ENCODE measurements around the gene GOLGA3.
A peak's percentile ranks its signal among the peaks of the same experiment; 100 is the strongest.
"Not testable (repeated sequence)": the region's sequence is repeated elsewhere in the genome, so short reads cannot be mapped to it uniquely, and the experiment has no call there.

Gene GOLGA3

DNA sequence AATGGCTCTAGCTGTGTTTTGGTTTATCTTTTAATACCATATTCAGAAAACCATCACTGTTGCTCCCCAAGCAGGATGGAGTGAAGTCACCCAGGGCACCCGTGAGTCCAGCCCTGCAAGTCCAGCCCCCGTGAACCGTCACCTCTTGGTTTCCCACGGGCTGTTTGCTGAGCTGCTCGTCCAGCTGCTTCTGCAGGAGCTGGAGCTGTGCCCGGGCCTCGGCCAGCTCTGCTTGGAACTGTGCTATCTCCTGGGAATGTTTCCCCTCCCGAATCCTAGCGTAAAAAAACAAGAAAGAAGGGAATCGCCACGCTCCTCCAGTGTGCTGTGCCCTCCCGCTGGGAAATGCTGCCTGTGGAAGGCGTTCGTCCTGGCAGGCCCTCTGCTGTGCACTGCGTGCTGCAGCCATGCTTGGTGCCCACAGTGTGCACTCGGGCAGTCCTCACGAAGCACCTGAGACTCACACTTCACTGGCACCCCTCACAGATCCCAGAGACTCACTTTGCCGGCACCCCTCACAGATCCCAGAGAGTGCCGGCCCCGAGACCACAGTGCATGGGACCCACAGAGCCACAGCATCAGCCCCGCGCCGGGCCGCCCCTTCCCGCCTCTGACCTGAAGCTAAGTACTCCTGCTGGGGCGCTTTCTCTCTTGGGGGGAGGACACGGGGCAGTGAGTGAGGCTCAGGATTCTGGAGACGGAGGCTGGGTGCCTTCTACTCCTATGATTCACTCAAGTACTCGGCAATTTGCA, 51.7 kb downstream of the GOLGA3 start:
- no peak for DNase-seq

DNA sequence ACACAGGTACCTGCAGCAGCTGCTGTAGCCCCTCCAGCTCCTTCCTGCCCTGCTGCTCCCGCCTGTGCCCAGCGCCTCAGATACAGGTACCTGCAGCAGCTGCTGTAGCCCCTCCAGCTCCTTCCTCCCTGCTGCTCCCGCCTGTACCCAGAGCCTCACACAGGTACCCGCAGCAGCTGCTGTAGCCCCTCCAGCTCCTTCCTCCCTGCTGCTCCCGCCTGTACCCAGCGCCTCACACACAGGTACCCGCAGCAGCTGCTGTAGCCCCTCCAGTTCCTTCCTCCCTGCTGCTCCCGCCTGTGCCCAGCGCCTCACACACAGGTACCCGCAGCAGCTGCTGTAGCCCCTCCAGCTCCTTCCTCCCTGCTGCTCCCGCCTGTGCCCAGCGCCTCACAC, 52.4 kb downstream of the GOLGA3 start:
- DNase-seq = not testable (repeated sequence)

DNA sequence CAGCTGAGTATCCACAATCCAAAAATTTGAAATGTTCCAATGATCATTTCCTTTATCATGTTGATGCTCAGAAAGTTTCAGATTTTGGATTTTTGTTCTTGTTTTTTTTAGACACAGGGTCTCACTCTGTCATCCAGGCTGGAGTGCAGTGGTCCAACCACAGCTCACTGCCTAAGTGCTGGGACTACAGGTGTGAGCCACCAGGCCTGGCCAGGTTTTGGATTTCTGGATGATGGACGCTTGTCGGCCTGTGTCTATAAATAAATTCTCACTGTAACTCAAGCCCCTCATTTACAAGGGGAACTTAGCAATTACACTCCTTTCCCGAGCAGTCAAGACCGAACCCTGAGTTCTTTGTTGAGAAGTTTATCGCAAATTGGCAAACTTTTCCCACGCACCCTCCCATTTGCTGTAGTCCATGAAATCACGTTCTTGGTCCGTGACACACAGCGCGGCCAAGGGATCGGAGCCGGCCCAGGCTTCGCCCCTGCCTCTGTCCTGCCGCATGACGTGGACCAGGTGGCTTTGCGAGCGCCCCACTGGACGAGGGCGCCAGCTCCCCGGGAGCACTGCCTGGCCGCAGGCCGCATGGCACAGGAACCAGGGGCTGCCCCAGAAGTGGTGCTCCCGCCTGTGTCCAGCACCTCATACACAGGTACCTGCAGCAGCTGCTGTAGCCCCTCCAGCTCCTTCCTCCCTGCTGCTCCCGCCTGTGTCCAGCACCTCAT, 53.0 kb downstream of the GOLGA3 start:
- no peak for DNase-seq

DNA sequence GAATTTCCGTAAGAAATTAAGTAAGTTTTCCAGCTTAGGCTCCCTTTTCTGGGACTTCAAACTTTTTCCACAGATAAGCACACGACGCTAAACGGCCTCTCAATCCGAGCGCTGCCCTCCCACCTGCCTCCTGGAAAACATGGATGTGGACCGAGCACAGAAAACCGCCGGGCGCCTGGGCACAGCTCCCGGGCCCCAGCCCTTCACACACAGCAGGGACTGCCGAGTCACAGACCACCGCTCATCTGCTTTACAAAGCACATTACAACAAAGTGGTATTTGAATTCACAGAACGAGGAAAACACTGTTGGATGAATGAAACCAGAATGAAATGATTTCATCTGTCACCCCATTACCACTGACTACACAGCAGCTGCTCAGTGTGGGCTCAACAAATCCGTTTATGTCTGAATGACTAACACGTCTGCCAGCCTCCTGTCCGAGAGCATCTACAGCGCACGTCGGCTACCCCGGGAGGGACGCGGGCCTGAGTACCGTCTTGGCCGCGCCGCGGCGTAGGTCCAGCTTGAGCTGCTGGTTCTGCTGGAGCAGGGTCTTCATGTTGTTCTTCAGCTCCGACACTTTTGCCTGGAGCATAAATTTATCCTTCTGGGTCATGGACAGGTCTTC, 53.9 kb downstream of the GOLGA3 start:
- no peak for DNase-seq

DNA sequence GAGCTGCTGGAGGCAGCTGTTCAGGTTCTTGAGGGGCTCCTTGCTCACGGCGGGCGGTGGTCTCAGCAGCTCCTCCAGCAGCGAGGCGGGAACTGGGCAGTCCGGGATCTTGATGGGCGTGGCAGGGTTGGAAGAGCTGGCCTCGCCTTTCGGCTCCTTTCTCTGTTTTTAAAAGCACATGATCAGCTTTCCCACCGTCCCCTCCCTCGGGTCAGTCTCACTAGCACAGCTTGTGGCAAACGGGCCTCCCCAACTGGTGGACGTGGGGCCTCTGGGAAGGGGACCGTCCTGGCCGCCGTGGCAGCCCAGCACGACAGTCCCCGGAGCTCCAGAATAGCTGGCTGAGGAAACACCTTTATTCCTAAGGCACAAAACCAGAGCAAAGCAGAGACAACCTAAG, 54.5 kb downstream of the GOLGA3 start:
- DNase-seq = no peak

DNA sequence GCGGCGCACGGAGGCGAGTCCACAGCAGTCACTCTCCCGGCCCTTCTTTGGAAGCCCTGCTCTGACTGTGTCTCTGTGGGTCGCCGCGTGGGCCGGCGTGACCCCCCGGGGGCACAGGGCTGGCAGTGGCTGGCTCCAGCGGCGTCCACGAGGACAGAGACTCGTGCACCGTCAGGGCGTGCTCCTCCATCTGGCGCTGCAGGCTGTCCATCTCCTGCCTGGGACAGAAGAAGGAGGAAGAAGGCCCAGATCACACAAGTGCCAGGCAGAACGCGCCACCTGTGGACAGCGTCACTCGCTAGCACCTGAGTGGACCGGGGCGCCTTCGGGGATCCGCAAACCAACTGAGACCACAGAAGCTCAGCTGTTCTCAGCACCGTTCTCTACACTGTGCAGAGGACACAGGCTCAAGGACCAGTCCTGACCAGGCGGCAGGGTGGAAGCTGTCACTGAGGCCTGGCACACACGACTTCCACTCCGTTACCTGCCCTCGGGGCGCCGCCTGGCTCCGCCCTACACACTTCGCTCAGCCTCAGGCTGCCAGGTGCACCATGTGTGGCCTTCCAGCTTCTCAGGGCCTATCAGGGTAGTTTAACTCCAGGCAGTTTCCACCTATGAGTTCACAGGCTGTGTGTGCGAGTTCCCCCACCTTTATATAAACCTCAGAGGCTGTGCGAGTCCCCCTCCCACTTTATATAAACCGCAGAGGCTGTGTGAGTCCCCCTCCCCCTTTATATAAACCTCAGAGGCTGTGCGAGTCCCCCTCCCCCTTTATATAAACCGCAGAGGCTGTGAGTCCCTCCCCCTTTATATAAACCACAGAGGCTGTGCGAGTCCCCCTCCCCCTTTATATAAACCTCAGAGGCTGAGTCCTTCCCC, 55.4 kb downstream of the GOLGA3 start:
- no peak for DNase-seq

DNA sequence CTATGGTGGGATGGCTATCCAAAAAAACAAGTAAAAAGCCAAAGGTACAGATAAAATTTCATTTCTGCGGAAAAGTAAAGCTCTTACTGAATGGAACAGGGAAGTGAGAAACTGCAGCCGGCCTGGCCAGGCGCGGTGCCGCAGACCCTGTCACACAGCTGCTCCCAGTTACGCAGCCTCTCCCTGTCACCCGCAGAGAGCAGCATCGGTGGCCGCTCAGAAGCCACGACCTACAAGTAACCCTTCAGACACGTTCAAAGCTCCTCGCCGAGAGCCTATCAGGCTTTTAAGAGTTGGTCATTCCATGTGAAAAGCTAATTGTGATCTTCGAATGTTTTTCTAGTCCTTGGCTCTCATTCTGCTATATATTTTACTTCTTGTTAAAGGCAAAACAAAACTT, 56.1 kb downstream of the GOLGA3 start:
- no peak for DNase-seq

DNA sequence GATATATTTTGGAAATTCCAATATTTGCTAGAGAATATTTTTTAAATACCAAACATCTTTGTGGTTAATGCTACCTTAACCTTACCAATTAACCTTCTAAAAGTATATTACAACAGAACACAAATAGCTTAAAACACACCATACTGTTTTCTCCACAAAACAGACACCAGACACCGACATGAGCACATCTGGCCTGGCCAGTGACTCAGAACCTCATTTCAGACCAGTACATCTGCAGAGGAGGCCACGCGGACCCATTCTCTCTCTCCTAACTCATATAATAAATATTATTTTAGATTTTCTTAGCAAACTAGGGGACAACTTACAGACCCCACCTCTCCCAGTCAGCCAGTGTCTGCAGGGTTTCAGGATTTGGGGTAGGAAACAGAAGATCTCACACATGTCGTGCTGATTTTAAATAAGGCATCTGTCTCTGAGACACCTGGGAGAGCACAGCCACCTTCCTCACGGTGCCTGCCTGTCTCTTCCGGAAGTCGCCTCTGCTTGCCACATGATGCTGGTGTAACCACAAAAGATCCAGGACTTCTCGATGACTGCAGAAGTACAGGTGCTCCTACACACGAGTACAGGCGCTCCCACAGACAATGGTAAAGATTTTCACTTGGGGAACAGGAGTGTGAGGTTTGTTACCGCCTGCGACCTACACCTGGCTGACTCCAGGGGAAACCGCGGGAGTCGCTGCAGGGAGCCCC, 57.4 kb downstream of the GOLGA3 start:
- no peak for DNase-seq

DNA sequence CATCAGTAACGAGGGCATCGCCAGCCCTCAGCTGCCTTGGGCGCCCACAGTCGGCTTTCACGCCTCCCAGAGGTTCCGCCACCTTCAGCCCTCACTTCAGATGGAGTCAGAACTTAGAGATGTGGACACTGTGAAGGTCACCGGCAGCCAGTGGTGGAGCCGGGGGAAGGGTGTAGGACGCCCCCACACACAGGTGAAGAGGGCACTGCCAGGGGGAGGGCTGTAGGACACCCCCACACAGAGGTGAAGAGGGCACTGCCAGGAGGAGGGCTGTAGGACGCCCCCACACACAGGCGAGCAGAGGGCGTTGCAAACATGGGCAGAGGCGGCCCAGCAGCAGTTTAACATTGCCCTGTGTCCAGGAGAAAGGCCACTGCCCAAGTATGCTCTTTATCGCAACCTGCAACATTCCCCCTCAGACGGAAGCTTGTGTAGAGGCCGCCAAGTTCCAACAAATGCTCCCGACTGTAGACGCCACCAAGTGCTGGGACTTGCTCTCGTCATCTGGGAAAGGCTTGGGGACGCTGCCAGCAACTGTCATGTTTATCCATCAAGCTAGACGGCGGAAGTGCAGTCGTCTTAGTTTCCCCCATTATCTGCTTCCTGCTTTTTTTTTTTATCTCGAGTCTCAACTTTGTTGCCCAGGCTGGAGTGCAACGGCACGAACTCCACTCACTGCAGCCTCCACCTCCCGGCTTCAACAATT, 62.1 kb downstream of the GOLGA3 start:
- peak; percentile 56 for DNase-seq

DNA sequence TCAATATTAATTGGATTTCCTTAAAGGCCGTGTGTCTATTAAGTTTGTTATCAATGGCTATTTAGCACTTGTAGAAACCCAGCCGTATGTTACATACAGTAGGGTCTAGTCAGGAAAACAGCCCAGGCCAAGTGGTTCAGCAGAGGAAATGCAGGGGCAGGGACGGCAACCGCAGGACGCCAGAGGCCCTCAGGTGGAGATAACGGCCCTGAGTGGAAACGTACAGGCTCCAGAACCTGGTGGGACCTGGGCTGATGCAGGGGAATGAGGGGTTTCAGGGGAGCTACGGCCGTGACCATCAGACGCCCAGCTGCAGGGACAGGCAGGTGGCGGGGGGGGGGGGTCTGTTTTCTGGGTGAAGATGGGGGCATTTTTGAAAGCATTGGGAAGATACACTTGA, 63.3 kb downstream of the GOLGA3 start:
- no peak for DNase-seq

DNA sequence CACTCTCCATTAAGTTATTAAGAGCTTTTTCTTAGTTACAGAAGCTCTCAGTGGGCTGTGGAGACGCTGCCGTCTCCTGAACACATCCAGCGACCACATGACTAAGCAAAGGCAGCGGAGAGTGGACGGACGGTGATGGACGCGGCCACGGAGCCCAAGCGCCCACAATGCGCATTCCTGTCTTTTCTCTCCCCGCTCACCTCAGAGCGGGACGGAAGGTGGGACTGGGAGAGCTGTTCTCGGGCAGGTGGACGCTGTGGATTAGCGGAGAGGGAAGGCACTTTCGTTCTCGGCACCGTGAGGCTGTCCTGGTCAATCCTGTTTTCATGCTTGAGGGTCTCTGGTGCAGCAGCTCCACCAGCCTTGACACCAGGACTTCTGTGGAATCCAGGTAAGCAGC, 64.4 kb downstream of the GOLGA3 start:
- DNase-seq = no peak

DNA sequence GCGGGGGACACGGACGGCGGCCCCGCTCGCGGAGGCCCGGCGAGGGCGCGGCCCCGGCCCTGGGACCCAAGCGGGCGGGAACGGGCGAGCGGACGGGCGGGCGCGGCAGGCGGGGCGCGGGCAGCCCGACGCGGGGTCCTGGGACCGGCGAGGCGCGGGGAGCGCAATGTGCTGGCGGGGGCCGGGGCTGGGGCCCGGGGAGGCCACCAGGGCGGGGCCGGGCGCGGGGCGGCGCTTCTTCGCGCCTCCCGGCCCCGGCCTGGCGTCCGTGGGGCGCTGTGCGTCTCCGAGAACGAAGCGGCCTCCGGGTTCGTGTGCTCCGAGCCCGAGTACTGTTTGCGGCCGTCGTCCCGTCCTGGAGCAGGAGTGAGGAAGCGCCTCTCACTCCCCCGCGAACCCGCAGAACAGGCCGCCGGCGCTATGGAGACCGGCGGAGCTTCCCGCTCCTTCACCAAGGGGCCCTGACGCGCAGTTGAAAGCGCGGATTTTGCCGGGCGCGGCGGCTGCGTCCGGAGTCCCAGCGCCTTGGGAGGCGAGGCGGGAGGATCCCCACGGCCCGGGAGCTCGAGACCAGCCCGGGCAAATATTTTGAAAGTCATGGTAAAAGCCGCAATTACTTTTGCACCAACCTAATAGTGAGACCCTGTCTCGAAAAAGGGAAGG, 66.6 kb downstream of the GOLGA3 start:
- DNase-seq = peak; percentile 82

DNA sequence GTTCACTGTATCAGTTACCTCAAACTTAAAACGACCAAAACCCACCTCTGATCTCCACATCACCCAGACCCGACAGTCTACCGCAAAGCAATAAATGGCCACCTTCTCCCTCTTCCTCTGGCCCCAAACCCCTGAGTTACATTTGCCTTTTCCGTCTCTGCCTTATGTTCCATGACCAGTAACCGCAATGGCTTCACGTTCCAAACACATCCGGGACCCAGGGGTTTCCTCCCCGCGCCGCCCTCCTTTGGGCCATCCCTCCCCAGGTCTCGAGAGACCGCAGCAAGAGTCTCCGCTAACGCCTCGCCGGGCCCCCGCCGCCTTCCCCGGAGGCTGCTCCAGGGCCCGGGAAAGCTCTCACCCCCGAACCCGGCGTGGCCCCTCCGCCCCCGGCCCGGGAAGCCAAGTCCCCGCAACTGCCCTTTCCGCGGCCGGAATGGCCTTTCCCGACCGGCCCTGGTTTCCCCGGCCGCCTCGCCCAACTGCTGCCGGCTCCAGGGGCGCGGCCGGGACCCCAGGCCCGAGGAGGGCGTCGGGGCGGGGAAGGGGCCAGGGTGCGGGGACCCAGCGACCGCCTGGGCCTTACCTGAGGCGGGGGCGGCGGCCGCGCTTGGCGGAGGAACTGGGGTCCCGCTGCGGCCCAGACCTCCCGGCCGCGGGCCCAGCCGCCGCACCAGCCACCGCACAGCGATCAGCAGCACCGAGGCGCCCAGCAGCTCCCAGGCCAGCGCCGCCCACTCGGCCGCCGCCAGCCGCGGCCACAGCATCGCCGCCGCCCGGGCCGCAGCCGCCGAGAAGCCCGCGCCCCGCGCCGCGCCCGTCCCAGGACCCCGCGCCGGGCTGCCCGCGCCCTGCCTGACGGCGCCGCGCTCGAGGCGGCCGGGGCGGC, 67.4 kb downstream of the GOLGA3 start, which contains the start of gene ANKLE2:
ANKLE2 (minus strand) TSS at position 801 of the 889 bp plus-strand sequence; CDS start at position 767, 34 bp downstream.
- DNase-seq = no peak

DNA sequence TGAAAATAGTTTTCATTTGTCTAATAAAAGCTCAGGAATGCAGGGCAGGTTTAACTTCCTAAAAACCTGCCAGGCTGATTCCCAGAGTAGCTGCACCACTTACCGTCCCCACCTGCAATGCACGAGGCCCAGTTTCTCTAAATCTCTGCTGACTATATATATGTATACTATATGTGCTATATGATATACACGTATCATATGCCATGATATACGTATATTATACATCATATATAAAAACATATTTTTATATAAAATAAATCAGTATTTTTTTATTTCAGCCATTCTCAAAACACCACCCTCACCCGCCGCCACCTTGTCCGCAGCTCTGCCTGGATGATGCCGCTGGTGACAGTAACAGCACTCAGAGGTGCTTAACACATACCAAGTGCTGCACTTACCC, 69.3 kb downstream of the GOLGA3 start:
- DNase-seq = no peak

DNA sequence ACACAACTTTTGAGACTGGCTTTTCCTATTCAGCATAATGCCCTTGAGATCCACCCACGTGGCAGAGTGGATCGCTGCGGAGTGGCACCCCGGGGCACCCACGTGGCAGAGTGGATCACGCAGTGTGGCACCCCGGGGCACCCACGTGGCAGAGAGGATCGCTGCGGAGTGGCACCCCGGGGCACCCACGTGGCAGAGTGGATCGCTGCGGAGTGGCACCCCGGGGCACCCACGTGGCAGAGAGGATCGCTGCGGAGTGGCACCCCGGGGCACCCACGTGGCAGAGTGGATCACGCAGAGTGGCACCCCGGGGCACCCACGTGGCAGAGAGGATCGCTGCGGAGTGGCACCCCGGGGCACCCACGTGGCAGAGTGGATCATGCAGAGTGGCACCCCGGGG, 69.8 kb downstream of the GOLGA3 start:
- not testable (repeated sequence) for DNase-seq

DNA sequence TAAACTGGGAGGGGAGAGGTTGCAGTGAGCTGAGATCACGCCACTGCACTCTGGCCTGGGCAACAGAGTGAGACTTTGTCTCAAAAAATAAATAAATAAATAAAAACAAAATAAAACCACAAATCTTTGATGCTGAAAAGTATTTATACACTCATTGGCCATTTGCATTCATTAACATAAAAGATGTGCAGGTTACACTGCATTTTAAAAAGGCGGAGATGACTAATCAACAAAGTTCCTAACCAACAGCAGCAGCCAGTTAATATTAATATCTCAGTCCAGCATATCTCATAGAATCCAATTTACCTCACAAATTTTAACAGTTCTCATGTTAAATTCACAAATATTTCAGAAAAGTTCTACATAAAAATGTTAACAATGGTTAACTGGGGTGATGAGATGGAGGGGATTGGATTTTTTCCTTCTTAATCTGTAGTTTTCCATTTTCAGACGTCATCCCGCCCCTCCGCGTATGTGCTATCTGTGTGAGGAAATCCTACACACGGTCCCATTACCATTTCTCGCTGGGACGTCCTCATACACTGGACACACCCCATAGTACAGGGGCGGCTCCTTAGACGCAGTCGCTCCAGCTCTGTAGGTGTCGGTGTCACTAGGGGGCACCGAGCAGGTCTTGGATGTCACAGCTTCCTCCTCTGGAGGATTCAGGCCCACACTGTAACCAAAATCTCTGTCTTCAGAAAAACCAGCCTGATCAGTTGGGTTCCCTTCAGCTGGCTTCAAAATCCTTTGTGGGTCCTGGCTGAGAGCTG, 74.3 kb downstream of the GOLGA3 start:
- no peak for DNase-seq

DNA sequence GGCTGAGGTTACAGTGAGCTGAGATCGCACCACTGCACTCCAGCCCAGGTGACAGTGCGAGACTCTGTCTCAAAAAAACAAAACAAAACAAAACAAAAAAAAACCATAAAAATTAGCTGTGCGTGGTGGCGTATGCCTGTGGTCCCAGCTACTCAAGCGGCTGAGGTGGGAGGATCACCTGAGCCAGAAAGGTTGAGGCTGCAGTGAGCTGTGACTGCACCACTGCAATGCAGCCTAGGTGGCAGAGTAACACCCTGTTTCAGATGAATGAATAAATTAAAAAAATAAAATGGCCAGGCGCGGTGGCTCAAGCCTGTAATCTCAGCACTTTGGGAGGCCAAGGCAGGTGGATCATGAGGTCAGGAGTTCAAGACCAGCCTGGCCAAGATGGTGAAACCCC, 75.0 kb downstream of the GOLGA3 start:
- DNase-seq = not testable (repeated sequence)

DNA sequence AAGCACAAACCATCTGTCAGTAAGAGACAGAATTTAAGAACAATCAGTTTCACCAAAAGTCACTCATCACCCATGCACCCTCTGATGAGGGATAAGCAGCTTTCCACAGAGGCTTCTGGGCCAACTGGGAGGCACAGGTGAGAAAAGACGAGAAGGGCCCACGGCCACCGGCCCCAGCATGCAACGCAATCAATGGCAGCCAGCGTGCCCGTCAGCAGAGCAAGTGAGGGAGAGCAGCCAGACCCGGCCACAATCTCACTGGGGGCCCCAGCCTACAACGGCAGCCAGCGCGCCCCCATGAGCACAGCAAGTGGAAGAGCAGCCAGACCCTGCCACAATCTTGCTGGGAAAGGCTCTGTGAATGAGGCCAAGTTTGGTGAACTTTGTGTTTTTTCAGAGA, 80.3 kb downstream of the GOLGA3 start:
- no peak for DNase-seq

DNA sequence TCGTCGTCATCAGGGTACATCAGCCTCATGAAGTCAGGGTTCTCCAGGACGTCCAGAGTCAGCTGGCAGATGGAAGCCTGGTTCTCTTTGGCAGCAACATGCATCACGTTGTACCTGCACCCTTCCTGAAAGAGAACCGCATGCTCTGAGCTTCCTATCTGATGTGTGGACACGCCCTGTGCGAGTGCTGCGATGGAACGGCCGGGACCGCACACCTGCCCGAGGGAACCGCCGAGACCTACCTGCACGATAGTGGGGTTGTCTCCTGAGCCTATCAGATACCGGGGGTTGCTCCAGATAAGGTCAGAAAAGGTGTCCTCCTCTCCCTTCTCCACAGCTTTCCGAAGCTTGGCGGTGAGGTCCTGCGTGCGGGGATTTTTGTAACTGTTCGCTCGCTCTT, 80.8 kb downstream of the GOLGA3 start:
- DNase-seq = no peak
